ENCODE results near the gene ANO2. TPM values are rescaled to one million over a fixed set of nuclear protein-coding genes. Genes with fewer than 3 reads are reported as not detected.

Gene ANO2
- total RNA-seq, 2 donors from 2014 or later = 14.3 to 28.5 TPM

DNA sequence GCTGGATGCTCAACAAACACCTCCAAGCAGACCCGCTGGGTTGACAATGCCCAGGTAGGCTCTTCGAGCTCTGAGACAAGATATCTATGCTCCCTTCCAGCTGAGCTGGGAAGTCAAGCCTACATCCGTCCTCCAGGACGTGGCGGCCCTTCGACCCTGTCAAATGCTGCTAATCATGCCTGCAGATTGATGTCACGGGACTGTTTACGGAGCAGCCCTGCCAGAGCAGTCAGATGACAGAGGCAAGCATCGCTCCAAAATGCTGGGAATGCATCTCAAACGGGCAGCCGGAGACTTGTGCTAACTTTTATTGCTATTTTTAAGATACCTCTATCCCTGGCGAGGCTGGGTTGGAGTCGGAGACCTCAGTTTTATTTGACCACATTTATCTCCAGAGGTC, 373.9 kb downstream of the ANO2 start:
- no peaks in the 10 kb centered on the region for H3K36me3 ChIP-seq (ENCODE audit: control insufficient read depth, insufficient read depth, low read length)

DNA sequence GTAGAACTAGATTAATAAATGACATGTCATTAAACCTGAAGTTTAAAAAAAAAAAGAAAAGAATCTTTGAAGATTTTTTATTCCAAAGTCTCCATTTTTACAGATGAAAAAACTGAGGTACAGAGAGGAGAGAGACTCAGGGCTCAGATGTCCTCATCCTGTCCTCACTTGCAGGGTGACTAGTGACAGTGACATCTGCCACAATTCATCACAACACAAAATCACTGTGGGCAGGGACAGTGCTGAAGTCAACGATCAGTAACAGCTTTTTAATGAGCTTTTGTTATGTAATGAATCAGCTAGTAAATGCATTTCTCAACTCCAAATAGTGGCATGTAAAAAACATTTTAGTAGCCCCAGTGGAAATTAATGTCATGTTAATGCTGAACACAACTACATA, 374.6 kb downstream of the ANO2 start:
- no peaks in the 10 kb centered on the region for H3K36me3 ChIP-seq (ENCODE audit: control insufficient read depth, insufficient read depth, low read length)
- no peaks in the 10 kb centered on the region for H3K36me3 Mint-ChIP-seq (ENCODE audit: low read depth)
- no peak overlapping the region for H3K4me3 ChIP-seq (ENCODE audit: low read length)
- no peaks in the 10 kb centered on the region for H3K9me3 Mint-ChIP-seq
- no peak overlapping the region for H3K4me3 Mint-ChIP-seq
- H3K9me3 ChIP-seq (ENCODE audit: control insufficient read depth, low read length) = no peaks in the 10 kb centered on the region
- no peak overlapping the region for H3K9ac ChIP-seq (ENCODE audit: extremely low read depth, low read length, poor library complexity, severe bottlenecking)
- no peaks in the 10 kb centered on the region for H3K27me3 ChIP-seq (ENCODE audit: control insufficient read depth, insufficient read depth, low read length, poor library complexity, severe bottlenecking)
- WGBS, 2 experiments (ENCODE audit: insufficient coverage in 1 of 2, insufficient read length in 1 of 2) = 71% methylated on average over 1 of the region's 1 CpG; no CpG with 5 or more reads in 1 of the 2 experiments
- no peak for DNase-seq
- no peak overlapping the region for H3K27ac ChIP-seq (ENCODE audit: low read depth, low read length)
- no peak overlapping the region for H3K27ac Mint-ChIP-seq
- H3K4me1 Mint-ChIP-seq = peaks cover 21% of the 10 kb centered on the region
- no peaks in the 10 kb centered on the region for H3K4me1 ChIP-seq (ENCODE audit: control insufficient read depth, insufficient read depth, low read length)
- TF ChIP-seq, protein P1, sequence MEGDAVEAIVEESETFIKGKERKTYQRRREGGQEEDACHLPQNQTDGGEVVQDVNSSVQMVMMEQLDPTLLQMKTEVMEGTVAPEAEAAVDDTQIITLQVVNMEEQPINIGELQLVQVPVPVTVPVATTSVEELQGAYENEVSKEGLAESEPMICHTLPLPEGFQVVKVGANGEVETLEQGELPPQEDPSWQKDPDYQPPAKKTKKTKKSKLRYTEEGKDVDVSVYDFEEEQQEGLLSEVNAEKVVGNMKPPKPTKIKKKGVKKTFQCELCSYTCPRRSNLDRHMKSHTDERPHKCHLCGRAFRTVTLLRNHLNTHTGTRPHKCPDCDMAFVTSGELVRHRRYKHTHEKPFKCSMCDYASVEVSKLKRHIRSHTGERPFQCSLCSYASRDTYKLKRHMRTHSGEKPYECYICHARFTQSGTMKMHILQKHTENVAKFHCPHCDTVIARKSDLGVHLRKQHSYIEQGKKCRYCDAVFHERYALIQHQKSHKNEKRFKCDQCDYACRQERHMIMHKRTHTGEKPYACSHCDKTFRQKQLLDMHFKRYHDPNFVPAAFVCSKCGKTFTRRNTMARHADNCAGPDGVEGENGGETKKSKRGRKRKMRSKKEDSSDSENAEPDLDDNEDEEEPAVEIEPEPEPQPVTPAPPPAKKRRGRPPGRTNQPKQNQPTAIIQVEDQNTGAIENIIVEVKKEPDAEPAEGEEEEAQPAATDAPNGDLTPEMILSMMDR (conservative IDR thresholded peaks at IDR 0.05) = no peak
- no peaks in the 10 kb centered on the region for H3K27me3 Mint-ChIP-seq (ENCODE audit: insufficient read depth)

More for the DNA sequence above, 373.9 kb downstream of the ANO2 start:
- no peak for DNase-seq
- Histone ChIP-seq H3K27ac (ENCODE audit: low read depth, low read length) (no peak overlapping the region), H3K27me3 (ENCODE audit: control insufficient read depth, insufficient read depth, low read length, poor library complexity, severe bottlenecking) (no peaks in the 10 kb centered on the region), H3K4me1 (ENCODE audit: control insufficient read depth, insufficient read depth, low read length) (no peaks in the 10 kb centered on the region), H3K4me3 (ENCODE audit: low read length) (no peak overlapping the region), H3K9me3 (ENCODE audit: control insufficient read depth, low read length) (no peaks in the 10 kb centered on the region), H3K9ac (ENCODE audit: extremely low read depth, low read length, poor library complexity, severe bottlenecking) (no peak overlapping the region)
- WGBS, 2 experiments (ENCODE audit: insufficient coverage in 1 of 2, insufficient read length in 1 of 2) = 86 to 92% methylated on average over 12 to 13 of the region's 13 CpGs
- Mint-ChIP-seq H3K4me1 (peaks cover 21% of the 10 kb centered on the region), H3K4me3 (no peak overlapping the region), H3K36me3 (ENCODE audit: low read depth) (no peaks in the 10 kb centered on the region), H3K9me3 (no peaks in the 10 kb centered on the region), H3K27me3 (ENCODE audit: insufficient read depth) (no peaks in the 10 kb centered on the region), H3K27ac (no peak overlapping the region)
- TF ChIP-seq, protein P1 (conservative IDR thresholded peaks at IDR 0.05) = no peak

DNA sequence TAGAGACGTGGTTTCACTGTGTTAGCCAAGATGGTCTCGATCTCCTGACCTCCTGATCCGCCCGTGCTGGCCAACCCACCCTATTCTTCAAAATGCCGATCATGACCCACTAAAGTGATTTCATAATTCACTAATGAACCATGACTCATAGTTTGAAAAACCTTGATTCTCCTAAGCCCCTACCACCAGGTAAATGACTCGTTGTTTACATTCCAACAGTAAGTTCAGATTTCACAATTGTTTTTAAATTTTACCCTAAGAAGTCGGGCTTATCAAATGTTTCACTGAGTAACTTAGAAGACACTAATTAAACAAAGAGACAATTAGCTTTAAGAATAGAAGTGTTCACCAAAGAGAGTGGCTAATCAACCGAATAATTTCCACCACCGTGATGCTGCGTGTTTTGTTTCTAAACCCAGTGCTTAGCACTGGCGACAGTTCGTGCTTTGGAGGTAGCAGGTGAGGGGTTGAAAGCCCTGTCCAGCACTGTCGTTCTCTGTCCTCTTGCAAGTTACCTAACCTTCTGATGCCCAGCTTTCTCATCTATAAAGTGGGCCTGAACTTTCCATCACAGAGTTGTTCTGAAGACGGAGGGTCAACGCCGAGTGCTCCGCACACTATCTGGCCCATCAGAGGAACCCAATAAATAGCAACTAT, 376.6 kb downstream of the ANO2 start:
- Histone ChIP-seq H3K4me1 (ENCODE audit: control insufficient read depth, insufficient read depth, low read length) (no peaks in the 10 kb centered on the region), H3K27ac (ENCODE audit: low read depth, low read length) (no peak overlapping the region), H3K4me3 (ENCODE audit: low read length) (no peak overlapping the region), H3K36me3 (ENCODE audit: control insufficient read depth, insufficient read depth, low read length) (no peaks in the 10 kb centered on the region), H3K27me3 (ENCODE audit: control insufficient read depth, insufficient read depth, low read length, poor library complexity, severe bottlenecking) (no peaks in the 10 kb centered on the region), H3K9ac (ENCODE audit: extremely low read depth, low read length, poor library complexity, severe bottlenecking) (no peak overlapping the region), H3K9me3 (ENCODE audit: control insufficient read depth, low read length) (no peaks in the 10 kb centered on the region)
- 90 to 92% methylated on average over 17 of the region's 17 CpGs for WGBS, 2 experiments (ENCODE audit: insufficient coverage in 1 of 2, insufficient read length in 1 of 2)
- DNase-seq = peak; percentile 63
- no peaks in the 10 kb centered on the region for H3K9me3 Mint-ChIP-seq
- TF ChIP-seq, protein P1 (conservative IDR thresholded peaks at IDR 0.05) = no peak
- no peaks in the 10 kb centered on the region for H3K27me3 Mint-ChIP-seq (ENCODE audit: insufficient read depth)
- no peak overlapping the region for H3K4me3 Mint-ChIP-seq
- H3K36me3 Mint-ChIP-seq (ENCODE audit: low read depth) = peaks cover 3% of the 10 kb centered on the region
- H3K27ac Mint-ChIP-seq = peak overlapping the region; percentile 41
- peaks cover 21% of the 10 kb centered on the region for H3K4me1 Mint-ChIP-seq

All from endodermal cell (in vitro differentiated cells).